Parathyroid adenoma (tissue), 2 donors: ENCODE results near the gene ACSS2.
A peak's percentile ranks its signal among the peaks of the same experiment; 100 is the strongest.

Experiments
- H2AFZ ChIP-seq: fragments of 300-600 bp; sonication (generic); one replicate; pipeline ENCODE4 v1.7.0; 2017; ENCODE audit warnings: antibody characterized with exemption, mild to moderate bottlenecking
- H3K27ac ChIP-seq: fragments of 300-600 bp; sonication (generic); one replicate; pipeline ENCODE4 v1.7.0; 2017
- H3K27me3 ChIP-seq: fragments of 300-600 bp; sonication (generic); one replicate; pipeline ENCODE4 v1.7.0; 2017; ENCODE audit warnings: low read length; ENCODE audit not compliant: control insufficient read depth, insufficient read depth
- H3K36me3 ChIP-seq: fragments of 300-600 bp; sonication (generic); one replicate; pipeline ENCODE4 v1.7.0; 2017; ENCODE audit warnings: low read length; ENCODE audit not compliant: control insufficient read depth, insufficient read depth
- H3K4me1 ChIP-seq: fragments of 300-600 bp; sonication (generic); one replicate; pipeline ENCODE4 v1.7.0; 2017; ENCODE audit warnings: control low read depth
- H3K4me2 ChIP-seq: fragments of 300-600 bp; sonication (generic); one replicate; pipeline ENCODE4 v1.7.0; 2017; ENCODE audit warnings: low read length
- H3K4me3 ChIP-seq: fragments of 300-600 bp; sonication (generic); one replicate; pipeline ENCODE4 v1.7.0; 2017; ENCODE audit warnings: low read depth, low read length
- H3K79me2 ChIP-seq: fragments of 300-600 bp; sonication (generic); one replicate; pipeline ENCODE4 v1.7.0; 2017; ENCODE audit warnings: control low read depth
- H3K9ac ChIP-seq: fragments of 300-600 bp; sonication (generic); one replicate; pipeline ENCODE4 v1.7.0; 2017; ENCODE audit warnings: mild to moderate bottlenecking
- H3K9me3 ChIP-seq: fragments of 300-600 bp; sonication (generic); one replicate; pipeline ENCODE4 v1.7.0; 2017; ENCODE audit warnings: low read length; ENCODE audit not compliant: control insufficient read depth
- CTCF ChIP-seq: fragments of 300-600 bp; sonication (generic); IDR thresholded peaks from one replicate; pipeline ENCODE4 v1.7.0; 2017; ENCODE audit warnings: antibody characterized with exemption, mild to moderate bottlenecking
- donor health status: primary hyperparathyroidism.

The ACSS2 gene, protein sequence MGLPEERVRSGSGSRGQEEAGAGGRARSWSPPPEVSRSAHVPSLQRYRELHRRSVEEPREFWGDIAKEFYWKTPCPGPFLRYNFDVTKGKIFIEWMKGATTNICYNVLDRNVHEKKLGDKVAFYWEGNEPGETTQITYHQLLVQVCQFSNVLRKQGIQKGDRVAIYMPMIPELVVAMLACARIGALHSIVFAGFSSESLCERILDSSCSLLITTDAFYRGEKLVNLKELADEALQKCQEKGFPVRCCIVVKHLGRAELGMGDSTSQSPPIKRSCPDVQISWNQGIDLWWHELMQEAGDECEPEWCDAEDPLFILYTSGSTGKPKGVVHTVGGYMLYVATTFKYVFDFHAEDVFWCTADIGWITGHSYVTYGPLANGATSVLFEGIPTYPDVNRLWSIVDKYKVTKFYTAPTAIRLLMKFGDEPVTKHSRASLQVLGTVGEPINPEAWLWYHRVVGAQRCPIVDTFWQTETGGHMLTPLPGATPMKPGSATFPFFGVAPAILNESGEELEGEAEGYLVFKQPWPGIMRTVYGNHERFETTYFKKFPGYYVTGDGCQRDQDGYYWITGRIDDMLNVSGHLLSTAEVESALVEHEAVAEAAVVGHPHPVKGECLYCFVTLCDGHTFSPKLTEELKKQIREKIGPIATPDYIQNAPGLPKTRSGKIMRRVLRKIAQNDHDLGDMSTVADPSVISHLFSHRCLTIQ

GRCh38 chr20:34876406-34877282 lies at the start of gene ACSS2:
ACSS2 (plus strand) TSS chr20:34876612; CDS start chr20:34876646, 34 bp downstream.
- H3K79me2 ChIP-seq: peaks cover 2% of the 10 kb centered on the region
- H2AFZ ChIP-seq: peak within 1 kb of the TSS; percentile 81
- no peaks in the 10 kb centered on the region for H3K36me3 ChIP-seq
- peak within 1 kb of the TSS; percentile 76 for H3K27ac ChIP-seq
- H3K4me2 ChIP-seq: peak within 1 kb of the TSS; percentile 99
- no peak for TF ChIP-seq CTCF
- peaks cover 22% of the 10 kb centered on the region for H3K4me1 ChIP-seq
- peak within 1 kb of the TSS; percentile 24 for H3K9ac ChIP-seq
- no peaks in the 10 kb centered on the region for H3K27me3 ChIP-seq
- peak within 1 kb of the TSS; percentile 90 for H3K4me3 ChIP-seq
- no peaks in the 10 kb centered on the region for H3K9me3 ChIP-seq

DNA sequence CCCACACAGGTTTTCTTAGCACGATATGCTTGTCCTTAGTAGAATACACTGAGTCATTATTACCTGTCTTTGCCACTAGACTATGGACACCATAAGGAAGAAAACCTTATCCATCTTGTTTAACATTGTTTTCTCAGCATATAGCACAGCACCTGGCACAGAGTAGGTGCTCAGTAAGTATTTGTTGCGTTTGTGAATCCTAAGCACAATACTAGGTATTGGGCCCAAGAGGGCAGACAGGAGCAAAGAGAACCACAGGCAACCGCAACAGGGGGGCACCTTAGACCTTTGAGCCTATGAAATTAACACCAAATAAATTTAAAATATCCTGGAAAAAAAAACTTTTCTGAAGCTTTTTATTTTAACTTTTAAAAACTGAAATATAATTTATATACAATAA lies 47.2 kb upstream of the ACSS2 start:
- Histone ChIP-seq H3K36me3 (no peaks in the 10 kb centered on the region), H3K4me3 (no peak overlapping the region), H3K9ac (no peak overlapping the region), H3K4me1 (no peaks in the 10 kb centered on the region), H3K27me3 (no peaks in the 10 kb centered on the region), H3K9me3 (no peaks in the 10 kb centered on the region), H3K27ac (no peak overlapping the region), H3K4me2 (no peak overlapping the region), H3K79me2 (no peaks in the 10 kb centered on the region), H2AFZ (no peak overlapping the region)
- no peak for TF ChIP-seq CTCF

DNA sequence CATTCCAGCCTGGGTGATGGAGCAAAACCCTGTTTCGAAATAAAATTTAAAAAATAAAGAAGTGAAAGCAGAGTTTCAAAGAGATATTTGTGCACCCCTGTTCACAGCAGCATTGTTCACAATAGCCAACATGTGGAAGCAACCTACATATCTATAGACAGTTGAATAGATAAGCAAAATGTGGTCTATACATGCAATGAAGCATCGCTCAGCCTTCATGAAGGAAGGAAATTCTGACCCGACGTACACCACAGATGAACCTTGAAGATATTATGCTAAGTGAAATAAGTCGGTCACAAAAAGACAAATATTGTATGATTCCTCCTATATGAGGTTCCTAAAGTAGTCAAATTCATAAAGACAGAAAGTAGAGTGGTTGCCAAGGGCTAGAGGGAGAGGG lies 44.5 kb upstream of the ACSS2 start:
- no peak for TF ChIP-seq CTCF
- Histone ChIP-seq H2AFZ (no peak overlapping the region), H3K4me1 (no peaks in the 10 kb centered on the region), H3K79me2 (no peaks in the 10 kb centered on the region), H3K27me3 (no peaks in the 10 kb centered on the region), H3K36me3 (no peaks in the 10 kb centered on the region), H3K4me3 (no peak overlapping the region), H3K27ac (no peak overlapping the region), H3K9me3 (no peaks in the 10 kb centered on the region), H3K9ac (no peak overlapping the region), H3K4me2 (no peak overlapping the region)

DNA sequence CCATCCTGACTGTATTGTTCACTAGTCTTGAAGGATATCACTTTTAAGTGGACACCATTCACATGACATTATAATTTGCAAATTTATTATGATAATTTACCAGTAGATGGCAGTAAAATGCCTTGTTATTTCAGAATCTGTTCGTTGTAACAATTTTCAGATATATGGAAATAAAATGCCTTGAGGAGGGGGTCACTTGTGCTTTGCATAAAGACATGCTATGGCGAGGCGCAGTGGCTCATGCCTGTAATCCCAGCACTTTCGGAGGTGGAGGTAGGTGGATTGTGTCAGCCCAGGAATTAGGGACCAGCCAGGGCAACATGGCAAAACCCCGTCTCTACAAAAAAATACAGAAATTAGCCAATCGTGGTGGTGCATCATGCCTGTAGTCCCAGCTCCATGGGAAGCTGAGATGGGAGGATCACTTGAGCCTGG lies 41.9 kb upstream of the ACSS2 start:
- Histone ChIP-seq H2AFZ (peak overlapping the region; percentile 33), H3K9ac (no peak overlapping the region)

More for the DNA sequence above, 41.9 kb upstream of the ACSS2 start:
- H3K4me2 ChIP-seq: no peak overlapping the region
- TF ChIP-seq CTCF: peak; percentile 53
- H3K36me3 ChIP-seq: no peaks in the 10 kb centered on the region
- no peaks in the 10 kb centered on the region for H3K4me1 ChIP-seq
- H3K27ac ChIP-seq: no peak overlapping the region
- no peaks in the 10 kb centered on the region for H3K9me3 ChIP-seq
- no peaks in the 10 kb centered on the region for H3K79me2 ChIP-seq
- no peaks in the 10 kb centered on the region for H3K27me3 ChIP-seq
- H3K4me3 ChIP-seq: no peak overlapping the region
